ENCODE measurements around the gene PBX3. TPM values are rescaled to one million over a fixed set of nuclear protein-coding genes. Genes with fewer than 3 reads are reported as not detected.

Gene PBX3
- total RNA-seq, 1 experiment from 2014 or later, result 1.5 TPM

DNA sequence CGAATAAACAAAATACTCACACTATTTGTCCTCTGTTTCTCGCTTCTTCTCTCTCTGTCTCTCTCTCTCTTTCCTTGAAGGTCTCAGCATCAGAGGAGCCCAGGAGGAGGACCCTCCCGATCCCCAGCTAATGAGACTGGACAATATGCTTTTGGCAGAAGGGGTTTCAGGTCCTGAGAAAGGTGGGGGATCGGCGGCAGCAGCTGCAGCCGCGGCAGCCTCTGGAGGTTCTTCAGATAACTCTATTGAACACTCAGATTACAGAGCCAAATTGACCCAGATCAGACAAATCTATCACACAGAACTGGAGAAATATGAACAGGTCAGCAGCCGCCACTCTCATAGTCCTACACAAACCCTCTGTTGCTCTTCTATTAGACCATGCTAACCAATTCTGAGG, 168.4 kb downstream of the PBX3 start:
- Histone ChIP-seq H3K36me3 (ENCODE audit: insufficient read depth, low read length, poor library complexity, severe bottlenecking) (no peaks in the 10 kb centered on the region), H3K4me3 (ENCODE audit: low read depth, low read length, poor library complexity, severe bottlenecking) (no peak overlapping the region), H3K4me1 (ENCODE audit: insufficient read depth, low read length, poor library complexity, severe bottlenecking) (no peaks in the 10 kb centered on the region), H3K27me3 (replicated peaks; ENCODE audit: insufficient read depth, low read depth, low read length, poor library complexity) (peaks cover 92% of the 10 kb centered on the region), H3K27ac (ENCODE audit: low read depth, low read length, poor library complexity, severe bottlenecking) (no peak overlapping the region), H3K9me3 (ENCODE audit: low read depth, low read length, poor library complexity, severe bottlenecking) (no peaks in the 10 kb centered on the region)
- no peak for TF ChIP-seq EZH2 (IDR thresholded peaks at IDR 0.05; ENCODE audit: borderline replicate concordance, low read depth, low read length, poor library complexity, severe bottlenecking)
- TF ChIP-seq, protein P1, sequence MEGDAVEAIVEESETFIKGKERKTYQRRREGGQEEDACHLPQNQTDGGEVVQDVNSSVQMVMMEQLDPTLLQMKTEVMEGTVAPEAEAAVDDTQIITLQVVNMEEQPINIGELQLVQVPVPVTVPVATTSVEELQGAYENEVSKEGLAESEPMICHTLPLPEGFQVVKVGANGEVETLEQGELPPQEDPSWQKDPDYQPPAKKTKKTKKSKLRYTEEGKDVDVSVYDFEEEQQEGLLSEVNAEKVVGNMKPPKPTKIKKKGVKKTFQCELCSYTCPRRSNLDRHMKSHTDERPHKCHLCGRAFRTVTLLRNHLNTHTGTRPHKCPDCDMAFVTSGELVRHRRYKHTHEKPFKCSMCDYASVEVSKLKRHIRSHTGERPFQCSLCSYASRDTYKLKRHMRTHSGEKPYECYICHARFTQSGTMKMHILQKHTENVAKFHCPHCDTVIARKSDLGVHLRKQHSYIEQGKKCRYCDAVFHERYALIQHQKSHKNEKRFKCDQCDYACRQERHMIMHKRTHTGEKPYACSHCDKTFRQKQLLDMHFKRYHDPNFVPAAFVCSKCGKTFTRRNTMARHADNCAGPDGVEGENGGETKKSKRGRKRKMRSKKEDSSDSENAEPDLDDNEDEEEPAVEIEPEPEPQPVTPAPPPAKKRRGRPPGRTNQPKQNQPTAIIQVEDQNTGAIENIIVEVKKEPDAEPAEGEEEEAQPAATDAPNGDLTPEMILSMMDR (conservative IDR thresholded peaks at IDR 0.05; ENCODE audit: low read depth, low read length), result no peak
- CTCF ChIA-PET, result no interaction called here
- no peak for DNase-seq (ENCODE audit: low spot score)
- BruUV-seq (replicated peaks), result no TSS peak
- intact Hi-C loops (cut with micrococcal nuclease; ENCODE audit: unreplicated experiment), result no loop called here
- POLR2A ChIA-PET (ENCODE audit: low non-redundant PET), result no interaction called here

DNA sequence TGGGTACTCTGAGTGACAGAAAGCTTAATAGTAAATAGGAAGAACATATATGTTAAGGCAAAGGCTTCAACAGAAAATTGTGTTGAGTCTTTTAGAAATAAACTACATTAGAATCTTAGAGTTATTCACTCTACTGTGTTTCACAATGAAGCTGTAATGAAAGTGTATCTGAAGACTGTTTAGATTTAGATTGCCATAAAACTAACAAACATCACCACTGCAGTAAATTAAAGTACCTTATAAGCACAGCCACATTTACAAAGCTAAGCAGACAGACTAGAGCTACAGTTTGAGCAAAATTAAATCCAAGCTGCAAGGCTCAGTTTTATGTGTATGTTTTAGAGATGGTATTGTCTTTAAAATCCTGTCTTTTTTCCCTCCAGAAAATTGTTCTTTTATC, 172.4 kb downstream of the PBX3 start:
- CTCF ChIA-PET, result no interaction called here
- no peak for DNase-seq (ENCODE audit: low spot score)
- no peak overlapping the region for H3K27ac ChIP-seq (ENCODE audit: low read depth, low read length, poor library complexity, severe bottlenecking)
- TF ChIP-seq EZH2 (IDR thresholded peaks at IDR 0.05; ENCODE audit: borderline replicate concordance, low read depth, low read length, poor library complexity, severe bottlenecking), result no peak
- TF ChIP-seq, protein P1 (conservative IDR thresholded peaks at IDR 0.05; ENCODE audit: low read depth, low read length), result no peak
- BruUV-seq (replicated peaks), result no TSS peak
- intact Hi-C loops (cut with micrococcal nuclease; ENCODE audit: unreplicated experiment), result no loop called here
- no peak overlapping the region for H3K4me3 ChIP-seq (ENCODE audit: low read depth, low read length, poor library complexity, severe bottlenecking)
- POLR2A ChIA-PET (ENCODE audit: low non-redundant PET), result no interaction called here
- no peaks in the 10 kb centered on the region for H3K36me3 ChIP-seq (ENCODE audit: insufficient read depth, low read length, poor library complexity, severe bottlenecking)
- peaks cover 86% of the 10 kb centered on the region for H3K27me3 ChIP-seq (replicated peaks; ENCODE audit: insufficient read depth, low read depth, low read length, poor library complexity)
- H3K4me1 ChIP-seq (ENCODE audit: insufficient read depth, low read length, poor library complexity, severe bottlenecking), result no peaks in the 10 kb centered on the region
- H3K9me3 ChIP-seq (ENCODE audit: low read depth, low read length, poor library complexity, severe bottlenecking), result no peaks in the 10 kb centered on the region

DNA sequence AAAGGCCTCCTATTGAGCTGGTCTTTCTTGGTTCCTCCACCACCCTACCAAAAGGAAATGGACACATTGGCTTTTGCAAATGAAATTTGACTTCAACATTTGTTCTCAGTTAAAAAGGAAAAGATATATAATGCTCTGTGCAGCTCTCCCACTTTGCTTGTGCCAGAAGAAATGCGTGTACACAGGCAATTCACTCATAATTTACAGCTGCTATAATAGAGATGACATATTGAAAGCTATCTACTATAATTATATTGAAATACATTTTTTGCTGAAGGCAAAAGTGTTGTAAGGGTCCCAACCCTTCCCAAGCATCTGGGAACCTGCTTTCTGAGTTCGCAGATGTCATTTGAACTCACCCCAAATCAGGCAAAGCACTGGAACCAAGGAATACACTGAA, 173.2 kb downstream of the PBX3 start:
- no peak for DNase-seq (ENCODE audit: low spot score)
- H3K4me3 ChIP-seq (ENCODE audit: low read depth, low read length, poor library complexity, severe bottlenecking), result no peak overlapping the region
- BruUV-seq (replicated peaks), result no TSS peak
- no peaks in the 10 kb centered on the region for H3K9me3 ChIP-seq (ENCODE audit: low read depth, low read length, poor library complexity, severe bottlenecking)
- intact Hi-C loops (cut with micrococcal nuclease; ENCODE audit: unreplicated experiment), result no loop called here
- H3K27ac ChIP-seq (ENCODE audit: low read depth, low read length, poor library complexity, severe bottlenecking), result no peak overlapping the region
- no peaks in the 10 kb centered on the region for H3K36me3 ChIP-seq (ENCODE audit: insufficient read depth, low read length, poor library complexity, severe bottlenecking)
- CTCF ChIA-PET, result no interaction called here
- TF ChIP-seq, protein P1 (conservative IDR thresholded peaks at IDR 0.05; ENCODE audit: low read depth, low read length), result no peak
- no peak for TF ChIP-seq EZH2 (IDR thresholded peaks at IDR 0.05; ENCODE audit: borderline replicate concordance, low read depth, low read length, poor library complexity, severe bottlenecking)
- H3K4me1 ChIP-seq (ENCODE audit: insufficient read depth, low read length, poor library complexity, severe bottlenecking), result no peaks in the 10 kb centered on the region
- H3K27me3 ChIP-seq (replicated peaks; ENCODE audit: insufficient read depth, low read depth, low read length, poor library complexity), result peaks cover 78% of the 10 kb centered on the region
- POLR2A ChIA-PET (ENCODE audit: low non-redundant PET), result no interaction called here
